ENCODE data around the gene EML4.
"Not testable (repeated sequence)": the region's sequence is repeated elsewhere in the genome, so short reads cannot be mapped to it uniquely, and the experiment has no call there.

The EML4 gene

GRCh38 chr2:42169100-42169873, at the start of gene EML4:
Gene EML4 (plus strand): TSS chr2:42169353. CDS start chr2:42169612, 259 bp downstream.
- no peak for TF ChIP-seq Cebpa-rat (IDR thresholded peaks at IDR 0.05)
- H3K9me3 ChIP-seq (replicated peaks in 1 of 11) = peaks cover 0 to 5% (median 0%) of the 10 kb centered on the region in 11 experiments; a peak in 4 of 22 replicates
- H3K4me2 ChIP-seq = peak within 1 kb of the TSS; percentile 83 to 96 (median 92)
- peak within 1 kb of the TSS; percentile 89 to 96 (median 93) for H3K9ac ChIP-seq
- H3K4me3 ChIP-seq = peak within 1 kb of the TSS; percentile 81 to 96 (median 91)
- no peaks in the 10 kb centered on the region for H3K36me3 ChIP-seq
- H3K4me1 ChIP-seq = peaks cover 20 to 35% (median 25%) of the 10 kb centered on the region in 10 experiments
- peaks cover 9 to 46% (median 21%) of the 10 kb centered on the region in 11 experiments; a peak in 17 of 22 replicates for H4K20me1 ChIP-seq
- no peaks in the 10 kb centered on the region for H3K27me3 ChIP-seq
- H3K27ac ChIP-seq = peak within 1 kb of the TSS; percentile 86 to 96 (median 91)

GRCh38 chr2:42123426-42123825, 45.7 kb upstream of the EML4 start:
- no peak overlapping the region for H3K9ac ChIP-seq

GRCh38 chr2:42124011-42124785, 45.0 kb upstream of the EML4 start:
- Histone ChIP-seq H3K27me3 (peaks cover 0 to 46% (median 0%) of the 10 kb centered on the region in 11 experiments; a peak in 7 of 22 replicates), H3K9me3 (replicated peaks in 1 of 11) (peaks cover 13 to 21% (median 15%) of the 10 kb centered on the region in 11 experiments; a peak in 21 of 22 replicates), H4K20me1 (0 out of 22 replicates have a peak, but pooled peaks cover 0 to 3% (median 0%) of the 10 kb centered on the region in 11 experiments), H3K36me3 (no peaks in the 10 kb centered on the region), H3K4me2 (peak overlapping the region; percentile 24 to 76 (median 55)), H3K27ac (peak overlapping the region in 3 of 11 experiments; percentile 26 to 49 (median 48); a peak in 5 of 22 replicates), H3K4me3 (no peak overlapping the region), H3K4me1 (peaks cover 38 to 66% (median 54%) of the 10 kb centered on the region in 10 experiments), H3K9ac (peak overlapping the region in 1 of 11 experiments; percentile 5; a peak in 3 of 22 replicates)
- TF ChIP-seq Cebpa-rat (IDR thresholded peaks at IDR 0.05) = no peak

More at GRCh38 chr2:42123426-42123825, 45.7 kb upstream of the EML4 start:
- no peak for TF ChIP-seq Cebpa-rat (IDR thresholded peaks at IDR 0.05)
- H3K9me3 ChIP-seq (replicated peaks in 1 of 11) = peaks cover 13 to 21% (median 15%) of the 10 kb centered on the region in 11 experiments; a peak in 21 of 22 replicates
- 0 out of 22 replicates have a peak, but pooled peaks cover 0 to 3% (median 0%) of the 10 kb centered on the region in 11 experiments for H4K20me1 ChIP-seq
- H3K27ac ChIP-seq = peak overlapping the region in 3 of 11 experiments; percentile 7 to 49 (median 48); a peak in 5 of 22 replicates
- H3K4me1 ChIP-seq = peaks cover 36 to 66% (median 54%) of the 10 kb centered on the region in 10 experiments
- H3K4me2 ChIP-seq = peak overlapping the region in 9 of 11 experiments; percentile 40 to 65 (median 55); a peak in 17 of 22 replicates
- no peak overlapping the region for H3K4me3 ChIP-seq
- H3K36me3 ChIP-seq = no peaks in the 10 kb centered on the region
- H3K27me3 ChIP-seq = peaks cover 0 to 42% (median 0%) of the 10 kb centered on the region in 11 experiments; a peak in 7 of 22 replicates

GRCh38 chr2:42125841-42126594, 43.1 kb upstream of the EML4 start:
- Histone ChIP-seq H3K27me3 (peaks cover 0 to 56% (median 0%) of the 10 kb centered on the region in 11 experiments; a peak in 7 of 22 replicates), H3K9ac (no peak overlapping the region), H3K9me3 (replicated peaks in 1 of 11) (peaks cover 12 to 20% (median 14%) of the 10 kb centered on the region in 11 experiments; a peak in 21 of 22 replicates), H3K4me1 (peaks cover 52 to 72% (median 64%) of the 10 kb centered on the region in 10 experiments), H3K27ac (no peak overlapping the region), H3K4me3 (no peak overlapping the region), H4K20me1 (0 out of 22 replicates have a peak, but pooled peaks cover 0 to 3% (median 0%) of the 10 kb centered on the region in 11 experiments), H3K36me3 (no peaks in the 10 kb centered on the region), H3K4me2 (peak overlapping the region in 6 of 11 experiments; percentile 15 to 76 (median 51); a peak in 10 of 22 replicates)
- TF ChIP-seq Cebpa-rat (IDR thresholded peaks at IDR 0.05) = no peak

GRCh38 chr2:42126873-42127272, 42.3 kb upstream of the EML4 start:
- Histone ChIP-seq H3K27me3 (peaks cover 0 to 56% (median 0%) of the 10 kb centered on the region in 11 experiments; a peak in 7 of 22 replicates), H3K4me1 (peaks cover 56 to 78% (median 69%) of the 10 kb centered on the region in 10 experiments), H3K4me2 (peak overlapping the region in 8 of 11 experiments; percentile 40 to 83 (median 74); a peak in 13 of 22 replicates), H3K9me3 (replicated peaks in 1 of 11) (peaks cover 4 to 12% (median 6%) of the 10 kb centered on the region in 11 experiments; a peak in 21 of 22 replicates)
- H3K4me3 ChIP-seq, H3K36me3 ChIP-seq, H3K9ac ChIP-seq, H4K20me1 ChIP-seq, H3K27ac ChIP-seq: not testable (repeated sequence)

- Histone ChIP-seq H3K9ac (0 out of 22 replicates have a peak overlapping the region, but pooled peaks of 1 of the 11 experiments have one; percentile 16), H4K20me1 (0 out of 22 replicates have a peak, but pooled peaks cover 0 to 3% (median 0%) of the 10 kb centered on the region in 11 experiments), H3K27ac (peak overlapping the region in 4 of 11 experiments; percentile 4 to 49 (median 31); a peak in 5 of 22 replicates), H3K4me1 (peaks cover 64 to 86% (median 77%) of the 10 kb centered on the region in 10 experiments), H3K36me3 (no peaks in the 10 kb centered on the region), H3K9me3 (replicated peaks in 1 of 11) (peaks cover 0 to 3% (median 0%) of the 10 kb centered on the region in 11 experiments; a peak in 1 of 22 replicates), H3K4me3 (no peak overlapping the region), H3K4me2 (peak overlapping the region; percentile 71 to 83 (median 74)), H3K27me3 (peaks cover 0 to 56% (median 0%) of the 10 kb centered on the region in 11 experiments; a peak in 7 of 22 replicates)
- no peak for TF ChIP-seq Cebpa-rat (IDR thresholded peaks at IDR 0.05)
These were observed 41.4 kb upstream of the EML4 start for GRCh38 chr2:42127425-42128424.
